ENCODE data around the gene CD72.
"Not testable (repeated sequence)": the region's sequence is repeated elsewhere in the genome, so short reads cannot be mapped to it uniquely, and the experiment has no call there.

GRCh38 chr9:35641478-35641877, 23.3 kb upstream of the CD72 start:
- TF ChIP-seq CTCF, POLR2A (IDR thresholded peaks at IDR 0.05): not testable (repeated sequence)
